Smooth muscle cell (in vitro differentiated cells): ENCODE data around the gene KLK1. TPM values are rescaled to one million over a fixed set of nuclear protein-coding genes. Genes with fewer than 3 reads are reported as not detected.

Experiments used
- DNase-seq: peaks from one replicate; lab custom pipeline; 2025; ENCODE audit not compliant: unreplicated experiment; lab: John Stamatoyannopoulos, UW
- H2AFZ ChIP-seq: fragments of 200-600 bp; sonication (generic); 2 replicates; pipeline ENCODE4 v1.6.0; 2016; ENCODE audit warnings: antibody characterized with exemption, low read depth, mild to moderate bottlenecking
- H3F3A ChIP-seq: fragments of 200-600 bp; sonication (generic); 2 replicates; pipeline ENCODE4 v1.6.0; 2017; ENCODE audit warnings: antibody characterized with exemption, low read depth
- H3K27ac ChIP-seq: fragments of 200-600 bp; sonication (generic); 2 replicates; pipeline ENCODE4 v1.5.1; 2016; ENCODE audit warnings: low read depth, mild to moderate bottlenecking
- H3K27me3 ChIP-seq: fragments of 200-600 bp; sonication (generic); 2 replicates; pipeline ENCODE4 v1.6.1; 2016; ENCODE audit warnings: low read depth, mild to moderate bottlenecking
- H3K36me3 ChIP-seq: fragments of 200-600 bp; sonication (generic); 2 replicates; pipeline ENCODE4 v1.5.1; 2016; ENCODE audit warnings: low read depth
- H3K4me1 ChIP-seq: fragments of 200-600 bp; sonication (generic); 2 replicates; pipeline ENCODE4 v1.5.1; 2016; ENCODE audit warnings: low read depth
- H3K4me2 ChIP-seq: fragments of 200-600 bp; sonication (generic); 2 replicates; pipeline ENCODE4 v1.6.0; 2016; ENCODE audit warnings: mild to moderate bottlenecking
- H3K4me3 ChIP-seq: fragments of 200-600 bp; sonication (generic); 2 replicates; pipeline ENCODE4 v1.5.1; 2016; ENCODE audit warnings: mild to moderate bottlenecking
- H3K79me2 ChIP-seq: fragments of 200-600 bp; sonication (generic); 2 replicates; pipeline ENCODE4 v1.6.0; 2016; ENCODE audit warnings: low read depth, mild to moderate bottlenecking
- H3K9ac ChIP-seq: fragments of 200-600 bp; sonication (generic); 2 replicates; pipeline ENCODE4 v1.6.0; 2016; ENCODE audit warnings: low read depth
- H3K9me3 ChIP-seq: fragments of 200-600 bp; sonication (generic); replicated peaks from 2 replicates; pipeline ENCODE4 v1.5.1; 2016; ENCODE audit warnings: low read depth
- H4K20me1 ChIP-seq: fragments of 200-600 bp; sonication (generic); 2 replicates; pipeline ENCODE4 v1.6.0; 2016; ENCODE audit warnings: low read depth
- CTCF ChIP-seq: fragments of 200-600 bp; sonication (generic); IDR thresholded peaks from 2 replicates; pipeline ENCODE4 v1.5.1; 2017; ENCODE audit warnings: borderline replicate concordance, mild to moderate bottlenecking, antibody characterized with exemption; ENCODE audit not compliant: insufficient read depth, poor library complexity, severe bottlenecking
- WGBS: methylation state at CpG from one replicate; pipeline ENCODE4 v1.1.7; 2016; ENCODE audit warnings: low lambda C conversion rate; 5-methylcytosine and 5-hydroxymethylcytosine counted together
- polyA plus RNA-seq: library from polyadenylated mRNA; unstranded; fragments of >200 nt; fragmentation: Nextera tagmentation; extraction: Ambion mirVana; gene quantifications from 2 replicates; pipeline ENCODE4 v1.2.1, GENCODE V29; 2016
- total RNA-seq: library from RNA; depleted of rRNA; stranded (reverse); fragments of >200 nt; gene quantifications from 2 replicates; pipeline ENCODE4 v1.2.3, GENCODE V29; 2014

Gene KLK1
- total and polyA plus RNA-seq, 2 experiments from 2014 or later, result 0.85 TPM; not detected in 1

- H3K9ac ChIP-seq, result no peak overlapping the region
- no peak overlapping the region for H3K4me3 ChIP-seq
- no peak for TF ChIP-seq CTCF
- no peaks in the 10 kb centered on the region for H4K20me1 ChIP-seq
- H3F3A ChIP-seq, result no peaks in the 10 kb centered on the region
- H3K4me1 ChIP-seq, result no peaks in the 10 kb centered on the region
- no peaks in the 10 kb centered on the region for H3K36me3 ChIP-seq
- H3K27me3 ChIP-seq, result peaks cover 59% of the 10 kb centered on the region
- H3K79me2 ChIP-seq, result no peaks in the 10 kb centered on the region
- no peak overlapping the region for H2AFZ ChIP-seq
- DNase-seq, result no peak
- H3K27ac ChIP-seq, result no peak overlapping the region
- H3K9me3 ChIP-seq, result no peaks in the 10 kb centered on the region
- 16% methylated on average over 14 of the region's 21 CpGs for WGBS
- peak overlapping the region; percentile 57 for H3K4me2 ChIP-seq
Observed at GRCh38 chr19:50820549-50821247, 2.9 kb downstream of the KLK1 start.

DNA sequence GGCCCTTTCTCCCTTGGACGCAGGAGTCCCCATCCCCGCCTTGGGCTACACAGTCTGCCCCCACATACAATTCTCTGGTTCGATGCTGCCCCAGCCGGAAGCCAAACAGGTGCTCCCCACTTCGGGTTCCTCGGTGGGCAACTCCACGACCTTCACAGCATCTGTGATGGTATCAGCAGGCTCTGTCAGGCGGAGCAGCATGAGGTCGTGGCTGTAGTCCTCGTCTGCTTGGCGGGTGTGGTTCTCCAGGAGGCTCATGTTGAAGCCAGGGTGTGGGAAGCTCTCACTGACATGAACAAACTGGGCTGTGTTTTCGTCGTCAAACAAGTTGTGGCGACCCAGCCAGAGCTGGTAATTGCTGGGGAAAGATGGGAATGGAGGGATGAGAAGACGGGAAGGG, 3.5 kb downstream of the KLK1 start:
- H3K27me3 ChIP-seq, result peaks cover 60% of the 10 kb centered on the region
- WGBS, result 35% methylated on average over 14 of the region's 15 CpGs
- H3K4me1 ChIP-seq, result no peaks in the 10 kb centered on the region
- no peaks in the 10 kb centered on the region for H3K36me3 ChIP-seq
- H3K4me3 ChIP-seq, result no peak overlapping the region
- H3K27ac ChIP-seq, result no peak overlapping the region
- H3K79me2 ChIP-seq, result no peaks in the 10 kb centered on the region
- H2AFZ ChIP-seq, result no peak overlapping the region
- no peak overlapping the region for H3K4me2 ChIP-seq
- no peak for TF ChIP-seq CTCF
- no peak for DNase-seq
- no peak overlapping the region for H3K9ac ChIP-seq
- H3F3A ChIP-seq, result no peaks in the 10 kb centered on the region
- no peaks in the 10 kb centered on the region for H4K20me1 ChIP-seq
- H3K9me3 ChIP-seq, result no peaks in the 10 kb centered on the region

- H3K79me2 ChIP-seq, result no peaks in the 10 kb centered on the region
- H3K27ac ChIP-seq, result no peak overlapping the region
- H3K36me3 ChIP-seq, result no peaks in the 10 kb centered on the region
- no peaks in the 10 kb centered on the region for H3K4me1 ChIP-seq
- no peak overlapping the region for H3K4me2 ChIP-seq
- DNase-seq, result no peak
- no peaks in the 10 kb centered on the region for H3F3A ChIP-seq
- H2AFZ ChIP-seq, result no peak overlapping the region
- 48% methylated on average over 6 of the region's 8 CpGs for WGBS
- H3K4me3 ChIP-seq, result no peak overlapping the region
- TF ChIP-seq CTCF, result no peak
- H3K27me3 ChIP-seq, result peaks cover 60% of the 10 kb centered on the region
- no peaks in the 10 kb centered on the region for H4K20me1 ChIP-seq
- no peak overlapping the region for H3K9ac ChIP-seq
- no peaks in the 10 kb centered on the region for H3K9me3 ChIP-seq
Observed at GRCh38 chr19:50819636-50820035, 4.0 kb downstream of the KLK1 start.
